Lower leg skin (tissue), 3 donors: ENCODE results near the gene ZCCHC14.

ENCODE experiments used
- CTCF ChIP-seq, 3 donors: fragments of 450-650 bp; IDR thresholded peaks; one replicate each; pipeline ENCODE4 v1.5.1; 2016; ENCODE audit warnings: antibody characterized with exemption in 3 of 3, mild to moderate bottlenecking in 3 of 3, moderate library complexity in 2 of 3
- POLR2A ChIP-seq, 2 donors: fragments of 450-650 bp; IDR thresholded peaks; one replicate each; pipeline ENCODE4 v1.6.1; 2016 to 2017; ENCODE audit warnings: antibody characterized with exemption in 2 of 2, mild to moderate bottlenecking in 1 of 2, moderate library complexity in 1 of 2

DNA sequence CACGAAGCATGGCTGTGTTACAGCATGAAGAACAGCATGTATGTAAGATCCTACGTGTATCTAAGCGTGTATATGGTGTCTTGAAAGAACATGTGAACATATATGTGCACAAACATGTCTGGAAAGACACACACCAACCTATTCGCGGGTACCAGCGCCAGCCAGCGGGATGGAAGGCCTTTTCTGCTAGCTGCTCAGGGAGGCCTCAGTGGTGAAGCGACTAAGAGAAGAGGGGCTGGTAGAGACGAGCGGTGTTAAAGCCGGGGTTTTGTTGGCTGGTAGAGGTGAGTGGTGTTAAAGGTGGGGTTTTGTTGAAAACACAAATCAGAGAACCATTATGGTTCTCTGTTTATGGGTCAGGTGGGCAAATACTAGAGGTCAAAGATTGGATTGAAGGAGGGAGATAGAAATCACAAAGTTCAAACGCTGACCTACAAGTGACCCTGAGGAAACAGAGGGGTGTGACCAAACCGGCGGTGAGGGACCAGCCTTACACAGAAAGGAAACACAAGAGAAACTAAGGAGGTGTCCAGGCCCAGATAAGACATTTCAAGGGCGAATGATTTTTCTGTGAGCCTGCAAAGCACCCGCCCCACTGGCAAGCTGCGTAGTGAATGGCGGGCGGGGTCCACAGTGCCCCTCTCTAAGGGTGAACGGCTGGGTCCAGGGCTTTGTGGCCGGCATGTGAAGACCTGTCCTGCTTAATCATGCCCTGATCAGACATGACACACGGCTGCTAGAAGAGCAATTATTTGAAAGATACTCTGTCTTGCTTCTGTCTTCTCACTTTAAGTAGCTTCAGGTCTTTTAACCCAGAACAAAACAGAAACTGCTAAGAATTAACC is 8.1 kb downstream of the ZCCHC14 start:
- TF ChIP-seq POLR2A (IDR thresholded peaks at IDR 0.05) (no peak), CTCF (IDR thresholded peaks at IDR 0.05) (no peak)
